ENCODE results near the gene CNOT3.

- TF ChIP-seq ARNTL (CRISPR knock-in tag; IDR thresholded peaks at IDR 0.05; ENCODE audit: borderline replicate concordance, low read depth) (no peak), ESRRG (CRISPR knock-in tag; IDR thresholded peaks at IDR 0.05) (no peak)
Observed at GRCh38 chr19:54165222-54165621, 27.7 kb downstream of the CNOT3 start.

All from SK-N-SH treated with all-trans-retinoic acid at 6 μM for 48 hours (cell line).